Dendritic cell treated with granulocyte-macrophage colony-stimulating factor and Interleukin-4, amounts not matched to agents 40 ng/mL and 50 ng/mL, for 4 days (primary cell): ENCODE measurements around the gene IRF7.

Experiments used
- H3K27ac Mint-ChIP-seq: one replicate; pipeline ENCODE4 v1.8.0; 2022; ENCODE audit warnings: mild to moderate bottlenecking, mixed read lengths
- H3K27me3 Mint-ChIP-seq: one replicate; pipeline ENCODE4 v1.8.0; 2022; ENCODE audit warnings: mild to moderate bottlenecking, mixed read lengths
- H3K36me3 Mint-ChIP-seq: one replicate; pipeline ENCODE4 v1.8.0; 2022; ENCODE audit warnings: low read depth, mixed read lengths
- H3K4me1 Mint-ChIP-seq: one replicate; pipeline ENCODE4 v1.8.0; 2022; ENCODE audit warnings: low read depth, mixed read lengths
- H3K4me3 Mint-ChIP-seq: one replicate; pipeline ENCODE4 v1.8.0; 2022; ENCODE audit warnings: mild to moderate bottlenecking, moderate library complexity, mixed read lengths
- H3K9me3 Mint-ChIP-seq: one replicate; pipeline ENCODE4 v1.8.0; 2022; ENCODE audit warnings: mixed read lengths
- intact Hi-C: fragments of 100-400 bp; cut with micrococcal nuclease; formaldehyde crosslinking; loops from one replicate; pipeline ENCODE4 v1.15.0; 2022

IRF7 gene

GRCh38 chr11:636511-637332 is 21.0 kb upstream of the IRF7 start, which contains the start of gene DRD4:
Gene DRD4, plus strand, starts transcription at chr11:637269. Its CDS starts 36 bp downstream, at chr11:637305.
- Mint-ChIP-seq H3K9me3 (no peaks in the 10 kb centered on the region), H3K27ac (no peak within 1 kb of the TSS), H3K36me3 (peaks cover 33% of the 10 kb centered on the region), H3K4me1 (peaks cover 26% of the 10 kb centered on the region), H3K27me3 (peaks cover 52% of the 10 kb centered on the region), H3K4me3 (peak within 1 kb of the TSS; percentile 27)
- intact Hi-C loops, result no loop called here

GRCh38 chr11:635945-636510 is 20.3 kb upstream of the IRF7 start:
- Mint-ChIP-seq H3K36me3 (peaks cover 30% of the 10 kb centered on the region), H3K4me1 (peaks cover 23% of the 10 kb centered on the region), H3K9me3 (no peaks in the 10 kb centered on the region), H3K27ac (no peak overlapping the region), H3K4me3 (no peak overlapping the region), H3K27me3 (peaks cover 47% of the 10 kb centered on the region)
- intact Hi-C loops, result no loop called here

- H3K4me3 Mint-ChIP-seq, result no peak overlapping the region
- H3K36me3 Mint-ChIP-seq, result peaks cover 21% of the 10 kb centered on the region
- peaks cover 39% of the 10 kb centered on the region for H3K27me3 Mint-ChIP-seq
- no peaks in the 10 kb centered on the region for H3K9me3 Mint-ChIP-seq
- H3K4me1 Mint-ChIP-seq, result peaks cover 23% of the 10 kb centered on the region
- intact Hi-C loops, result no loop called here
- H3K27ac Mint-ChIP-seq, result no peak overlapping the region
Measured at GRCh38 chr11:630871-631270, 15.1 kb upstream of the IRF7 start.

DNA sequence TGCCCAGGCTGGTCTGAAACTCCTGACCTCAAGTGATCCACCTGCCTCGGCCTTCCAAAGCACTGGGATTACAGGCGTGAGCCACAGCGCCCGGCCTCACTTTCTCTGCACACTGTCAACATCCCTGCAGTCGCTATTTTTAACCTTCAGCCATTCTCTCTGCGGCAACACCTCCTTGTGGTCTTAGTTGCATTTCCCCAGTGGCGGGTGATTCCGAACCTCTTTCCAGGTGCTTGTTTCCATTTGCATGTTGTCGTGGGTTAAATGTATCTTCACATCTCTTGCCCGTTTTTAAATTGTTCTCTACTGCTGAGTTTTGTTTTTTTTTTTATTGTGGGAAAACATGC is 13.5 kb upstream of the IRF7 start:
- Mint-ChIP-seq H3K27me3 (peaks cover 49% of the 10 kb centered on the region), H3K27ac (no peak overlapping the region), H3K4me1 (peaks cover 23% of the 10 kb centered on the region), H3K9me3 (no peaks in the 10 kb centered on the region), H3K4me3 (no peak overlapping the region), H3K36me3 (peaks cover 15% of the 10 kb centered on the region)
- intact Hi-C loops, result no loop called here

- no peaks in the 10 kb centered on the region for H3K9me3 Mint-ChIP-seq
- H3K36me3 Mint-ChIP-seq, result peaks cover 21% of the 10 kb centered on the region
- intact Hi-C loops, result no loop called here
- no peak overlapping the region for H3K4me3 Mint-ChIP-seq
- H3K27me3 Mint-ChIP-seq, result peaks cover 54% of the 10 kb centered on the region
- no peak overlapping the region for H3K27ac Mint-ChIP-seq
- peaks cover 31% of the 10 kb centered on the region for H3K4me1 Mint-ChIP-seq
Measured at GRCh38 chr11:628056-628455, 12.3 kb upstream of the IRF7 start.

GRCh38 chr11:627308-627576 is 11.5 kb upstream of the IRF7 start:
- Mint-ChIP-seq H3K9me3 (no peaks in the 10 kb centered on the region), H3K36me3 (peaks cover 24% of the 10 kb centered on the region), H3K4me1 (peaks cover 31% of the 10 kb centered on the region), H3K27me3 (peaks cover 54% of the 10 kb centered on the region), H3K27ac (no peak overlapping the region), H3K4me3 (no peak overlapping the region)
- intact Hi-C loops, result no loop called here

GRCh38 chr11:626475-627307 is 10.9 kb upstream of the IRF7 start, which contains the start of gene SCT:
Gene SCT, minus strand, starts transcription at chr11:627181. Its CDS starts 38 bp downstream, at chr11:627143.
- no peak within 1 kb of the TSS for H3K27ac Mint-ChIP-seq
- intact Hi-C loops, result no loop called here
- peaks cover 30% of the 10 kb centered on the region for H3K36me3 Mint-ChIP-seq
- H3K9me3 Mint-ChIP-seq, result no peaks in the 10 kb centered on the region
- H3K4me3 Mint-ChIP-seq, result no peak within 1 kb of the TSS
- peaks cover 34% of the 10 kb centered on the region for H3K4me1 Mint-ChIP-seq
- H3K27me3 Mint-ChIP-seq, result peaks cover 54% of the 10 kb centered on the region

DNA sequence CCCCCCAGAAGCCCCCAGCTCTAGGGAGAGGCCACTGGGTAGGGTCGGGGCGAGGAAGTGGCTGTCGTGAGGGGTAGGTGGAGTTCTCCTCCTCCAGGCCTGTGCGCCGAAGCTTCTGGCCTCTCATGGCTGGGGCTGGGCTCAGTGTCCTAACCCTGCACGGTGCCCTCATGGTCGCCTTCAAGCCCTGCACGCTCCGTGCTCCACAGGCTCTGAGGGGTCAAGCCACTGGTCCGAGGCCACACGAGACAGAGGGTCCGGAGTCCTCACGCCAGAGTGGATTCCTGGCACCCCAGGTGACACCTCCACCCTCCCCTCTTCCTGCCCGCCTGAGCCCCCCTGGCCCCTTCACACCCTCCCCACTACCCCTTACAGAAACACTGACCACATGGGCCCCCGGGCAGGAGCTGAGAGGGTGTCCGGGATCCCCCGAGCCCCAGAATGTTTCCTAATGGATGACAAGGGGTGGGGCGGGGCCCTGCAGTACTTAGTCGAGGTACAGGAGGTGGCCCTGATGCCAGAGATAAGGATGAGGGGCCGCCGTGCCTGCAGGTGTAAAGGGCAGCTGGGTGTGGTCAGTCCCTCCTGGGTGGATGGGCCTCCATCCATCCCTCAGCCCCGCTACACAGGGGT is 10.0 kb upstream of the IRF7 start:
- H3K36me3 Mint-ChIP-seq, result peaks cover 30% of the 10 kb centered on the region

DNA sequence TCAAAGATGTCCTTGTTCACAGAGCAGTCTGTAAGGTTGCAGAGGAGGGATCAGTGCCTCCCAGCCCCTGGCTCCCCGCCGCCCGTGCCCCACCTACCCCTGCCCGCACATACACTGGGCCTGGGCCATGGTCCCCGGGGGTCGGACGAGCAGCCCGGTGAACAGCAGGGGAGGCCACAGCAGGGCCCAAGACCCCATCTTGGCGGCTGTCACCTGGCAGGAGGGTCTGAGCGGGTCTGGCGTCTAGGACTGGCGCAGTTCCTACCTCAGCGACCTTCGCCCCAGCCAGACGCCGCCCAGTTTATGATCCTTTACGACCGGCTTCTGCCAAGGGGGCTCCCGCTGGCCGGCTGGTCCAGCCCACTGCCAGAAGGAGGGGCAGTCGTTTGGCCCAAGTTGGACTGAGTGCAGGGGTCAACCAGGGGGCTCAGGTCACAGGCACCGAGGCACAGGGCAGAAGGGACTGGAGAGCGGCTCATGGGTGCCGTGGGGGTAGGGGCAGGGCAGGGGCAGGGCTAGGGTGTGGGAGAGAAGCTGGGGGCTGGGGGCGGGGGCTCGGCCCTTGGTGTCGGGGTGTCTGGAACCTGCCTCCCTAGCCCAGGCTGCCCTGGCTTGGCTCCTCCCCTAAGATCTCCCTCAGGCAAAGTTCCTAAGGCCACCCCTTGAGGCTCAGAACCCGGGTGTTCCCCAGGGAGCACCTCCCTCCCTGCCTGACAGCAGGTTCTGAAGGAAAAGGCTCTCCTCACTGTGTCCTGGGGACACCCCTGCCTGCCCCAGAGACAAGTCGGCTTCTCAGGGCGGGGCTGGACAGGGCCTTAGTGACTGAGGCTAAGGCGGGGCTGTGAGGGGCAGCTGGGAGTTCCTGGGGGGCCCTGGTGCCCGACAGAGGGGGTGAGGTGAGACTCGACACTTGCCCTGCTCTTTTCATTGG is 9.2 kb upstream of the IRF7 start, which contains the start of gene CDHR5:
TSS of gene CDHR5 (minus strand) at position 251 of the 931 bp plus-strand sequence. CDS start at position 198, 53 bp downstream.
- intact Hi-C loops, result no loop called here
- H3K4me3 Mint-ChIP-seq, result no peak within 1 kb of the TSS
- H3K27ac Mint-ChIP-seq, result no peak within 1 kb of the TSS

More for the DNA sequence above, 10.0 kb upstream of the IRF7 start:
- Mint-ChIP-seq H3K4me3 (no peak overlapping the region), H3K4me1 (peaks cover 44% of the 10 kb centered on the region), H3K27ac (no peak overlapping the region), H3K27me3 (peaks cover 54% of the 10 kb centered on the region), H3K9me3 (no peaks in the 10 kb centered on the region)
- intact Hi-C loops, result no loop called here

DNA sequence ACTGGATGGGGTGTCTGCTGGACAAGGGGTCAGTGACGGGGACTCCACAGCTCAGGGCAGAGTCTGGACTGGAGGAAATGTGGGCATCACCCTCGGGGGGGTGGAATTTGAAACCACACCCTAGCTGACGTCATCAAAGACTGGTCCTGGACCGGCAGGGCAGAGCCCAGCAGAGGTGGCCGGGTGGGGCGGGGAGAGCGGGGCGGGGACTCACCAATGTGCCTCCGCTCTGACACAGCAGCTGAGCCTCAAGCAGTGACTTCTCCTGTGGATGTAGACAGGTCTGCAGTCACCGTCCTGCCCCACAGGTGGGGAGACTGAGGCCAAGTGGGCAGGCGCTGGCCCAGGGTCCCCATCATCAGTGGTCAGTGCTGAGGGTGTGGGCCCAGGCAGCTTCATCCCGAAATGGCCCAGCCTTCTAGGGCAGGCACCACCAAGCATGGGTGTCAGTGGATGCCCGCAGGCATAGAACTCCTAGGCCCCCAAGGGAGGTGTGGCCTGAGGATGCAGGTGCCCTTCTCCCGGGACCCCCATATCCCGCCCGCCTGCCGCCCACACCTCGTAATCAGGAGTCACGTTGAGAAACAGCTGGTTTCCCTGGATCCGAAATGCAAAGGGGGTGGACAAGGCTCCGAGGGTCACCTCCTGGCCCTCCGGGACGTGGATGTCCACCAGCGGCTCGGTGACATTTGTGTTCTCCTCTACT is 8.4 kb upstream of the IRF7 start:
- peaks cover 41% of the 10 kb centered on the region for H3K36me3 Mint-ChIP-seq
- H3K27ac Mint-ChIP-seq, result no peak overlapping the region
- peaks cover 55% of the 10 kb centered on the region for H3K4me1 Mint-ChIP-seq
- peaks cover 49% of the 10 kb centered on the region for H3K27me3 Mint-ChIP-seq
- H3K9me3 Mint-ChIP-seq, result no peaks in the 10 kb centered on the region
- intact Hi-C loops, result no loop called here
- no peak overlapping the region for H3K4me3 Mint-ChIP-seq

More for the DNA sequence above, 9.2 kb upstream of the IRF7 start, which contains the start of gene CDHR5:
- peaks cover 51% of the 10 kb centered on the region for H3K4me1 Mint-ChIP-seq
- H3K9me3 Mint-ChIP-seq, result no peaks in the 10 kb centered on the region
- H3K27me3 Mint-ChIP-seq, result peaks cover 54% of the 10 kb centered on the region
- peaks cover 33% of the 10 kb centered on the region for H3K36me3 Mint-ChIP-seq

DNA sequence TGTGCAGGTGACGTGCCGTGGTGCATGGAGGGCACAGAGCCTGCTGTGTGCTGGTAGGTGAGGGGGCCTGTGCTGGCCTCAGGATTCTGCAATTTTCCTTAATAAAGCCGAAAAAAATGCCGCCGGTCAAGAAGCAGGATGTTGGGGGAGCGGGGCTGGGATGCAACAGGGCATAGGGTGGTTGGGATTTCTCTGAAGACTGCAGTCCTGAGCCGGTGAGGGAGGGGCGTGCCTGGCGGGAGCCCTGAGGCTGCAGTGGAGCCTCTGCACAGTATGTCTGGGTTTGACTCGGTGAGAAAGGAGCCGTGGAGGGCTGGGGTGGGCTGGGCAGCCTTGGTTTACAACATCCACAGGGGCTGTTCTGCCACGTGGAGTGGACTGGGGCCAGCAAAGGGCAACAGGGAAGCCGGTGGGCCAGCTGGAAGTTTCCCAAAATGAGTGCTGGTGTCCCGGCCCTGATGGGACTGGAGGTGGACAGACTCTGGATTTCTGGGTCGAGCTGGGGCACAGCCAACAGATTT is 7.7 kb upstream of the IRF7 start:
- H3K27me3 Mint-ChIP-seq, result peaks cover 41% of the 10 kb centered on the region
- intact Hi-C loops, result no loop called here
- peaks cover 48% of the 10 kb centered on the region for H3K36me3 Mint-ChIP-seq
- H3K4me1 Mint-ChIP-seq, result peaks cover 50% of the 10 kb centered on the region
- no peaks in the 10 kb centered on the region for H3K9me3 Mint-ChIP-seq
- H3K27ac Mint-ChIP-seq, result no peak overlapping the region
- no peak overlapping the region for H3K4me3 Mint-ChIP-seq

DNA sequence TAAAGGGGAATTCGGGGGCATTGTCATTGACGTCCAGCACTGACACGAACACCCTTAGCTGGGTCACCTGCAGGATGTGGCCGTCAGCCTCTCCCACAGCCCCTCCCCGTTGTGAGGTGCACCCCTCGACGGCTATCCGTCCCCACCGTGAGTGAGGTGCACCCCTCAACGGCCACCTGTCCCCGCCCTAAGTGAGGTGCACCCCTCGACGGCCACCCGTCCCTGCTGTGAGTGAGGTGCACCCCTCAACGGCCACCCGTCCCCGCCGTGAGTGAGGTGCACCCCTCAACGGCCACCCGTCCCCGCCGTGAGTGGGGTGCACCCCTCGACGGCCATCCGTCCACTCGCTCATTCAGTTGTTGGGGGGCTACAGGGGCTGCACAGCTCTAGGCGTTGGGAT is 6.1 kb upstream of the IRF7 start:
- intact Hi-C loops, result no loop called here
- no peaks in the 10 kb centered on the region for H3K9me3 Mint-ChIP-seq
- peaks cover 30% of the 10 kb centered on the region for H3K27me3 Mint-ChIP-seq
- H3K27ac Mint-ChIP-seq, result no peak overlapping the region
- H3K36me3 Mint-ChIP-seq, result peaks cover 48% of the 10 kb centered on the region
- peaks cover 51% of the 10 kb centered on the region for H3K4me1 Mint-ChIP-seq
- H3K4me3 Mint-ChIP-seq, result no peak overlapping the region
